T-helper 1 cell treated with Interleukin-12 subunit alpha and Interleukin-12 subunit beta and Interleukin-4 antibody, amounts not matched to agents 30 μg/mL and 1 μg/mL, for 36 hours (primary cell): ENCODE results near the gene SLC6A18.
"Not testable (repeated sequence)": the region's sequence is repeated elsewhere in the genome, so short reads cannot be mapped to it uniquely, and the experiment has no call there.

Experiments used
- H3K27ac Mint-ChIP-seq: one replicate; pipeline ENCODE4 v1.8.0; 2021; ENCODE audit warnings: mild to moderate bottlenecking, mixed read lengths
- H3K27me3 Mint-ChIP-seq: one replicate; pipeline ENCODE4 v1.8.0; 2021; ENCODE audit warnings: low read depth, mixed read lengths
- H3K36me3 Mint-ChIP-seq: one replicate; pipeline ENCODE4 v1.8.0; 2021; ENCODE audit warnings: low read depth, mixed read lengths
- H3K4me1 Mint-ChIP-seq: one replicate; pipeline ENCODE4 v1.8.0; 2021; ENCODE audit warnings: low read depth, mixed read lengths
- H3K4me3 Mint-ChIP-seq: one replicate; pipeline ENCODE4 v1.8.0; 2021; ENCODE audit warnings: mild to moderate bottlenecking, moderate library complexity, mixed read lengths
- H3K9me3 Mint-ChIP-seq: one replicate; pipeline ENCODE4 v1.8.0; 2021; ENCODE audit warnings: mixed read lengths

Gene SLC6A18

DNA sequence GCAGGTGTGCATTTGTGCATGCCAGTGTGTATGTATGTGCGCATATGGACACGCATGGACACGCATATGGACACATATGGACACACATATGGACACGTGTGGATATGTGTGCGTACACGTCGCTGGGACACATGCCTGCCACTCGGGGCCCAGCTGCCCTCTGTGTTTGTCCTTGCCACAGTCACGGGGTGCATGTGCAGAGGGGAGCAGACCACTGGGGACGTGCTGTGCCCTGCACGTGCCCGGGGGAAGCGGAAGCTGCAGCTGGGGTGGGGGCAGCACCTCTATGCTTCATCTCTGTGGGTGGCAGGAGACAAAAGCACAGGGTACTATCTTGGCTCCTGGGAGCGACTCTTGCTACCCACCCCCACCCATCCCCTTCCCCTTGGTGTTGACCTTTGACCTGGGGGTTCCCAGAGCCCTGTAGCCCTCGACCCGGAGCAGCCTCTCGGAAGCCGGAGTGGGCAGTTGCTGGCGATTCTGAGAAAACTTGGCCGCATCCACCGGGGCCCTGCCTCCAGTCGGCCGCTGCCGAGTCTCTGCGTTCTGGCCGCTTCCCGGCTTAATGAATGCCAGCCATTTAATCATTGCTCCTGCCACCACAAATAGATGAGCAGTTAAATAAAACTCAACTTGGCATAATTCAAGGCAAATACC lies 2.4 kb upstream of the SLC6A18 start:
- H3K4me1 Mint-ChIP-seq = peaks cover 4% of the 10 kb centered on the region
- no peak overlapping the region for H3K4me3 Mint-ChIP-seq
- no peak overlapping the region for H3K27ac Mint-ChIP-seq

DNA sequence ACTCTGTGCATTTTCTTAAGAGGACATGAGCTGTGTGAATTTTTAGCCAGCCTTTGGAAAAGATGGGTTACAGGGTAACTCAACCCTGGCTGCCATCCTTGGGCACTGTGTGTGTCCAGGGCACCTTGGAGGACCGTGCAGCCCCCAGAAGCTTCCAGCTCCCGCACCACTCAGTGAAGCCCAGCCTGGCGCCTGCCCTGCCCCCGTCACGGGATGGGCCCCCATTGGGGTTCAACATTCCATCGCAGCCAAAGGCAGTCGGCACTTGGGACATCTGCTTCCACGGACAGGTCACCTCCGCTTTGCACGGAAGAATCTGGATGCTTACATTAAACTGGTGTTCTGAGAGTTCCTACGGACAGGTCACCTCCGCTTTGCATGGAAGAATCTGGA lies 1.9 kb upstream of the SLC6A18 start:
- no peaks in the 10 kb centered on the region for H3K36me3 Mint-ChIP-seq

More for the DNA sequence above, 2.4 kb upstream of the SLC6A18 start:
- Mint-ChIP-seq H3K36me3 (no peaks in the 10 kb centered on the region), H3K9me3 (peaks cover 8% of the 10 kb centered on the region), H3K27me3 (no peaks in the 10 kb centered on the region)

DNA sequence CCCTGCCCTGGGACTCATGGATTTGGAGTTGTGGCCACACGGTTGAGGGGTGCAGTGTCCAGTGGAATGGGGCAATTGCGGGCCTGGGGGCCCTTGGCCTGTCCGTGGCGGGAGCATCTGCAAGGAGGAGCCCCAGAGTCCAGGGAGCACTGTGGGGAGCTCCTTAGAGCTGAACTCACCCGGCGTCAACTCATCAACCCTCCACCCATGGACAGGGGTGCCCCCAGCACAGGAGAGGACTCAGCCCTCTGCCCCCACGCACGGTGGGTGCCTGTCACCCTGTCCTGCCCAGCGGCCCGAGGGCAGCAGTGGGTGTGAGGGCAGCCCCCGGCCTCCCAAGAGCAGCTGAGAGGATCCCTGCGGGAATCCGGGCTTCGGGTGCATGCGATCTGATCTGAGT lies 550 bp upstream of the SLC6A18 start:
- Mint-ChIP-seq H3K27ac (no peak overlapping the region), H3K4me1 (peaks cover 8% of the 10 kb centered on the region)

More for the DNA sequence above, 1.9 kb upstream of the SLC6A18 start:
- Mint-ChIP-seq H3K9me3 (peaks cover 8% of the 10 kb centered on the region), H3K27me3 (no peaks in the 10 kb centered on the region), H3K4me1 (peaks cover 6% of the 10 kb centered on the region), H3K27ac (no peak overlapping the region), H3K4me3 (no peak overlapping the region)

GRCh38 chr5:1226231-1226630 lies 1.1 kb downstream of the SLC6A18 start:
- Mint-ChIP-seq H3K9me3 (peaks cover 8% of the 10 kb centered on the region), H3K27ac (no peak overlapping the region), H3K27me3 (peaks cover 7% of the 10 kb centered on the region), H3K4me3 (no peak overlapping the region), H3K36me3 (no peaks in the 10 kb centered on the region), H3K4me1 (peaks cover 8% of the 10 kb centered on the region)

More for the DNA sequence above, 550 bp upstream of the SLC6A18 start:
- Mint-ChIP-seq H3K4me3 (no peak overlapping the region), H3K36me3 (no peaks in the 10 kb centered on the region), H3K27me3 (peaks cover 7% of the 10 kb centered on the region), H3K9me3 (peaks cover 8% of the 10 kb centered on the region)

GRCh38 chr5:1226839-1227581 lies 1.8 kb downstream of the SLC6A18 start:
- Mint-ChIP-seq H3K27me3 (peaks cover 7% of the 10 kb centered on the region), H3K9me3 (peaks cover 6% of the 10 kb centered on the region), H3K4me1 (peaks cover 8% of the 10 kb centered on the region), H3K4me3 (no peak overlapping the region), H3K27ac (no peak overlapping the region), H3K36me3 (no peaks in the 10 kb centered on the region)

- peaks cover 7% of the 10 kb centered on the region for H3K27me3 Mint-ChIP-seq
- peaks cover 8% of the 10 kb centered on the region for H3K4me1 Mint-ChIP-seq
- H3K36me3 Mint-ChIP-seq = no peaks in the 10 kb centered on the region
- no peaks in the 10 kb centered on the region for H3K9me3 Mint-ChIP-seq
- no peak overlapping the region for H3K4me3 Mint-ChIP-seq
- H3K27ac Mint-ChIP-seq = no peak overlapping the region
Measured at GRCh38 chr5:1227667-1228066, 2.5 kb downstream of the SLC6A18 start.

DNA sequence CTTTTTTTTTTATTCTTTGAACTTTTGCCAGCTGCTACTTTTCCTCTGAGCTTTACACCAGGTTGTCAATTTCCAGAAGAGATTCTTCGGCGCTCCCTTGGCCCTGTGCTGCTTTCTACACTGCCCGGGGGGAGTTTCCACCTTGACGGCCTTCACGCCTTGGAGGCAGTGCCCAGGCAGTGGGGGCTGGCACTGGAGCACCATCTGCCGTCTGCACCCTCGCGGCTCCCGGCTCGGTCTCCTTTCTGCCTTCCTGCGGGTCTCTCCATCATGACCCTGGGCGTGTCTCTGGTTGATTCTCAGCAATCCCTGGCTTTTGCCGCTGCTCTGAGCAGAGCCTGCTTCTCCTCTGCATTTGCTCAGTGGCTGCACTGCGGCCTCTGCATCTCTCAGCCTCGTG lies 2.9 kb downstream of the SLC6A18 start:
- Mint-ChIP-seq H3K4me3 (no peak overlapping the region), H3K4me1 (peaks cover 8% of the 10 kb centered on the region), H3K9me3 (no peaks in the 10 kb centered on the region), H3K36me3 (no peaks in the 10 kb centered on the region), H3K27ac (no peak overlapping the region), H3K27me3 (peaks cover 7% of the 10 kb centered on the region)

- not testable (repeated sequence) for H3K4me1 Mint-ChIP-seq, H3K27ac Mint-ChIP-seq, H3K4me3 Mint-ChIP-seq, H3K36me3 Mint-ChIP-seq, H3K9me3 Mint-ChIP-seq, H3K27me3 Mint-ChIP-seq
Measured at GRCh38 chr5:1229023-1229422, 3.8 kb downstream of the SLC6A18 start.

DNA sequence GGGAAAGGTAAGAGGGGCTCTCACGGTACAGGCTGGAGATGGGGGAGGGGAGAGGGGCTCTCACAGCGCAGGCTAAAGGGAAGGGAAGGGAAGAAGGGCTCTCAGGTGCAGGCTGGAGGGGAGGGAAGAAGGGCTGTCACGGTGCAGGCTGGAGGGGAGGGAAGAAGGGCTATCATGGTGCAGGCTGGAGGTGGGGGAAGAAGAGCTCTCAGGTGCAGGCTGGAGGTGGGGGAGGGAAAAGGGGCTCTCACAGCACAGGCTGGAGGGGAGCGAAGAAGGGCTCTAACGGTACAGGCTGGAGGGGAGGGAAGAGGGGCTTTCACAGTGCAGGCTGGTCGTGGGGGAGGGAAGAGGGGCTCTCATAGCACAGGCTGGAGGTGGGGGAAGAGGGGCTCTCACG lies 4.6 kb downstream of the SLC6A18 start:
- Mint-ChIP-seq H3K4me3 (no peak overlapping the region), H3K4me1 (peaks cover 8% of the 10 kb centered on the region), H3K27me3 (peaks cover 7% of the 10 kb centered on the region), H3K36me3 (no peaks in the 10 kb centered on the region), H3K27ac (no peak overlapping the region), H3K9me3 (no peaks in the 10 kb centered on the region)

- peaks cover 1% of the 10 kb centered on the region for H3K9me3 Mint-ChIP-seq
- no peak overlapping the region for H3K27ac Mint-ChIP-seq
- peaks cover 8% of the 10 kb centered on the region for H3K4me1 Mint-ChIP-seq
- H3K27me3 Mint-ChIP-seq = peaks cover 7% of the 10 kb centered on the region
- H3K36me3 Mint-ChIP-seq = no peaks in the 10 kb centered on the region
- no peak overlapping the region for H3K4me3 Mint-ChIP-seq
Measured at GRCh38 chr5:1230551-1230950, 5.4 kb downstream of the SLC6A18 start.

GRCh38 chr5:1231354-1231905 lies 6.2 kb downstream of the SLC6A18 start:
- no peak overlapping the region for H3K27ac Mint-ChIP-seq
- H3K4me1 Mint-ChIP-seq = peaks cover 8% of the 10 kb centered on the region
- H3K27me3 Mint-ChIP-seq = peaks cover 7% of the 10 kb centered on the region
- no peak overlapping the region for H3K4me3 Mint-ChIP-seq
- no peaks in the 10 kb centered on the region for H3K36me3 Mint-ChIP-seq
- H3K9me3 Mint-ChIP-seq = peaks cover 10% of the 10 kb centered on the region

- Mint-ChIP-seq H3K36me3 (no peaks in the 10 kb centered on the region), H3K4me1 (peaks cover 4% of the 10 kb centered on the region), H3K27ac (no peak overlapping the region), H3K4me3 (no peak overlapping the region), H3K9me3 (peaks cover 16% of the 10 kb centered on the region), H3K27me3 (peaks cover 7% of the 10 kb centered on the region)
Measured at GRCh38 chr5:1232780-1233179, 7.6 kb downstream of the SLC6A18 start.

GRCh38 chr5:1235379-1235778 lies 10.2 kb downstream of the SLC6A18 start:
- Mint-ChIP-seq H3K27ac (no peak overlapping the region), H3K4me1 (no peaks in the 10 kb centered on the region), H3K4me3 (no peak overlapping the region), H3K9me3 (peaks cover 16% of the 10 kb centered on the region), H3K27me3 (no peaks in the 10 kb centered on the region), H3K36me3 (no peaks in the 10 kb centered on the region)

GRCh38 chr5:1235838-1236237 lies 10.7 kb downstream of the SLC6A18 start:
- Mint-ChIP-seq H3K36me3 (no peaks in the 10 kb centered on the region), H3K27me3 (no peaks in the 10 kb centered on the region), H3K27ac (no peak overlapping the region), H3K9me3 (peaks cover 16% of the 10 kb centered on the region), H3K4me3 (no peak overlapping the region), H3K4me1 (no peaks in the 10 kb centered on the region)
